Measurements from ENCODE around the gene CDK11A.

- TF ChIP-seq CTCF (IDR thresholded peaks at IDR 0.05) (no peak), POLR2A (IDR thresholded peaks at IDR 0.05) (no peak)
These were observed 43.3 kb downstream of the CDK11A start for GRCh38 chr1:1680912-1681273.

Measured in heart left ventricle (tissue), 13 donors.